ENCODE results near the gene MEF2A.
A peak's percentile ranks its signal among the peaks of the same experiment; 100 is the strongest.

The MEF2A gene

GRCh38 chr15:99562238-99562637 lies 3.5 kb upstream of the MEF2A start:
- DNase-seq (ENCODE audit: low spot score) = no peak
- no peak for FAIRE-seq

- FAIRE-seq (no peak), DNase-seq (ENCODE audit: low spot score) (peak; percentile 11)
These were observed 1.3 kb upstream of the MEF2A start for GRCh38 chr15:99564221-99565048.

DNA sequence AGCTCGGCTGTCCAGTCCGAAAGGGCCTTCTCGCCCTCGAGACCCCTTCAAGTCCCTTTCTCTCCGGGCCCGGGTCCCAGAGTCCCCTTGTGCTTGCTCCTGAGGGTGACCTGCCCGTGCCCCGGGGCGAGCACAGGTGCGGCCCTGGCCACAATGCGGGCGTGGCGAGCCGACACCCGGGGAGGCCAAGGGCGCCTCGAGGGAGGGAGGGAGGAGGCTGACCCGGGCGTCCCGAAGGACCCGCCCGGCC lies 810 bp upstream of the MEF2A start:
- no peak for FAIRE-seq
- no peak for DNase-seq (ENCODE audit: low spot score)

DNA sequence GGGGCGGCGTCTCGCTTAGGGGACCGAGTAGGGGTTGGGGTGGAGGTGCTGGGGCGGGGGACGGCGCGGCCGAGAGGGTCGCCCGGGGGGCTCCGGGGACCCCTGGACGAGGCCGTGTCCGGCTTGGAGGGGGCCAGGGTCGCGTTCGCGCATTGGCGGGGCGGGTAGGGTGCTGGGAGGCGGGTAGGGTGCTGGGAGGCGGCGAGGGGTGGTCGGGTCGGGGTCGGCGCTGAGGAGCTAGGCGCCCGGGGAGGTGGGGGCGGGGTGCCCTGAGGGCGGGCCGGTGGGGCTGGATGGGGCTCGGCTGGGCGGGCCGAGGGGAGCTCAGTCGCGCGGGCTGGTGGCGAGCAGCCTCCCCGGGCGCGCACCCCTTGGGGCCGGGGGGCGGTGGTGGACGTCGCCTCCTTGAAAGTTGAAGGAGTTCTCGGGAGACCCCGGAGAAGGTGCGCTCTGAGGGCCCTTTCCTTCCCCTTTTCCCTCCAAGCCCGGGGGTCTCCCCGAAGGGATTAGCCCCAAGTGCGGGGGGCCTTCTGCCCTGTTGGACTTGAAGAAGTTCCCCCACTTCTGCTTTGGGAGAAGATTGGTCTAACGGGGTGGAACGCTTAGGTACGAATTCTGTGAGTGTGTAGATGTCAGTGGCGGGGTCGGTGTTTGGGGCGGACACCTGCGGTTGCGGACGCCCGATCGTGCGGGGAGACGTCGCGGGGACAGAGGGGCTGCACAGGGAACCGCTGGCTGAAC lies 543 bp downstream of the MEF2A start:
- peak; percentile 36 for DNase-seq (ENCODE audit: low spot score)
- FAIRE-seq = no peak

DNA sequence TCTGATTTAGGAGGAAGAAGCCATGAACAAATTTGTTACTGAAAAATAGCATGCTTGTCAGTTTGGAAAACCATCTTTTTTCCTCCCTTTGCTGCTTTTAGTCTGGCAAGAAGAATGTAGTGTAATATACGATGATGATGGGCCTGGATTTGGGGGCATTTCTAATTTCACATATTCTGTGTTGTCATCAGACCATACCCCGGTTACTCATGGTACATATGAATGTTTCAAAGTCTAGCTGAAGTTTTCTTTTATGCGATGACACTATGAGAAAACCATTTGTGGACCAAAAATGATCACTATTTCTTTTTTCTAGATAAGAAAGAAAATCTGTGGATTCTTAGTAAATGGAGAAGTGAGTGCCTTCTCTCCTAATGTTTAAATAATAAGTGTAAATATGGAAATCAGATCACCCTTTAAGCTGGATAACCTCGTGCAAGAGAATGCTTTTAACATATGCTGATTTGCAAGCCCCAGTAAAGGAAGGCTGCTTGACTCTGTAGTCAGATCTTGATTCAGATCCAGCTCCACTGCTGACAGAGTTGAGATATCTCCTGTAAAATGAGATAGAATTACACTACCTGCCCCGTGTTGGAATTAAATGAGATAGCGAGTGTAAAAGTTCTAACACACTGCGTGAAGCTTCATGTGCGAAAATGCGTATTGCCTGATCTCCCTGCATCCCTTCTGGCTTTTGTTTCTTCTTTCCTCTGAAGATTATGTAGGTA lies 3.0 kb downstream of the MEF2A start:
- DNase-seq (ENCODE audit: low spot score) (no peak), FAIRE-seq (no peak)

- FAIRE-seq = no peak
These were observed 5.5 kb downstream of the MEF2A start for GRCh38 chr15:99571299-99571698.

GRCh38 chr15:99574048-99574447 lies 8.3 kb downstream of the MEF2A start:
- FAIRE-seq (no peak), DNase-seq (ENCODE audit: low spot score) (no peak)

More at GRCh38 chr15:99571299-99571698, 5.5 kb downstream of the MEF2A start:
- no peak for DNase-seq (ENCODE audit: low spot score)

- FAIRE-seq = no peak
- DNase-seq (ENCODE audit: low spot score) = no peak
These were observed 8.7 kb downstream of the MEF2A start for GRCh38 chr15:99574502-99574901.

DNA sequence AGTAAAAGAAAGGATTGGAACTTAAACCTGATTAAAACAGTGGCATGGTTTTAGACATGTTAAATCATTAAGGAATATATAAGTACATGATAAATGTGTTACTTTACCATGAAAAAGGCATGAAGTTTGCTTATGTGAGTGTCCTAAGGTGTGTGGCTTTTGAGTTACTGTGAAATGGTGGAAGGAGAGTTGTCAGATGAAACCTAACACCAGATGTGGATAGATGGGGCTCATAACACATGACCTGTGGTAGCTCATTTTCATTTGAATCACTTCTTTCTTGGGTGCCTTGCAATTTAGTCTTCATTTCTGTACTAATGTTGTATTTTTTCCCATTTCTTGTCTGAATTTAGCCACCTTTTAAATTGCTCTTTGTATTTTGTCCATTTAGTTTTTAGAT lies 13.0 kb downstream of the MEF2A start:
- no peak for DNase-seq (ENCODE audit: low spot score)
- FAIRE-seq = no peak

GRCh38 chr15:99580076-99580475 lies 14.3 kb downstream of the MEF2A start:
- FAIRE-seq (no peak), DNase-seq (ENCODE audit: low spot score) (no peak)

- FAIRE-seq (no peak), DNase-seq (ENCODE audit: low spot score) (no peak)
These were observed 16.8 kb downstream of the MEF2A start for GRCh38 chr15:99582508-99582960.

DNA sequence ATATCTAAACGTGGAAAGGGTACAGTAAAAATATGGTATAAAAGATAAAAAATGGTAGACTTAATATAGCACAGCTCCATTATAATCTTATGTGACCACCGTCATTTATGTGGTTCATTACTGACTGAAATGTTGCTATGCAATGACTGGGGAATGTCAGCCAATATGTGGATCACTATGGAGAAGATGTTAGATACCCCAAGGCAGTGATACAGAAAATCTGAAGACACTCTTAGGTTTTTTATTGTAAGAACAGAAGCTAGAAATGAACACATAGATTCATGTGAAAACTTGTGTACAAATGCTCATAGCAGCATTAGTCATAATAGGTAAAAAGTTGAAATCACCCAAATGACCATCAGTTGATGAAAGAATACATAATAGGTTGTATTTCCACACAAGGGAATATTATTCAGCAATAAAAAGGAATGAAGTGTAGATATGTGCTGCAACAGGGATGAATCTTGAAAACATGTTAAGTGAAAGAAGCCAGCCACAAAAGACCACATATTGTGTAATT lies 18.4 kb downstream of the MEF2A start:
- no peak for DNase-seq (ENCODE audit: low spot score)
- FAIRE-seq = no peak

GRCh38 chr15:99586121-99586520 lies 20.3 kb downstream of the MEF2A start:
- DNase-seq (ENCODE audit: low spot score) (no peak), FAIRE-seq (no peak)

DNA sequence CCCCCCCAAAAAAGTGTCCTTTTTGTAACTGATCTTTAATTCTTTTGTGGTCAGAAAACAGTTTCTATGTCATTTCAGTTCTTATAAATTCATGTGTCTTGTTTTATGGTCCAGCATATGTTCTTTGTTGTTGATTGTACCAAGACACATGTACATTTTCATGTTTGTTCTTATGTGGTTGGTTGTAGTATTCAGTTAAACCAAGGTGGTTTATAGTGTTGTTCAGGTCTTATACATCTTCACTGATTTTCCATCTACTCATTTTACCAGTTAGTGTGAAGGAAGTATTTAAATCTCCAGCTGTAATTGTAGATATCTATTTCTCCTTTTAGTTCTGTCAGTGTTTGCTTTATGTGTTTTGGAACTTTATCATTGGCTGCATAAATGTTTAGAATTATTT lies 24.0 kb downstream of the MEF2A start:
- no peak for FAIRE-seq
- DNase-seq (ENCODE audit: low spot score) = no peak

- no peak for DNase-seq (ENCODE audit: low spot score)
- no peak for FAIRE-seq
These were observed 25.3 kb downstream of the MEF2A start for GRCh38 chr15:99590913-99591646.

DNA sequence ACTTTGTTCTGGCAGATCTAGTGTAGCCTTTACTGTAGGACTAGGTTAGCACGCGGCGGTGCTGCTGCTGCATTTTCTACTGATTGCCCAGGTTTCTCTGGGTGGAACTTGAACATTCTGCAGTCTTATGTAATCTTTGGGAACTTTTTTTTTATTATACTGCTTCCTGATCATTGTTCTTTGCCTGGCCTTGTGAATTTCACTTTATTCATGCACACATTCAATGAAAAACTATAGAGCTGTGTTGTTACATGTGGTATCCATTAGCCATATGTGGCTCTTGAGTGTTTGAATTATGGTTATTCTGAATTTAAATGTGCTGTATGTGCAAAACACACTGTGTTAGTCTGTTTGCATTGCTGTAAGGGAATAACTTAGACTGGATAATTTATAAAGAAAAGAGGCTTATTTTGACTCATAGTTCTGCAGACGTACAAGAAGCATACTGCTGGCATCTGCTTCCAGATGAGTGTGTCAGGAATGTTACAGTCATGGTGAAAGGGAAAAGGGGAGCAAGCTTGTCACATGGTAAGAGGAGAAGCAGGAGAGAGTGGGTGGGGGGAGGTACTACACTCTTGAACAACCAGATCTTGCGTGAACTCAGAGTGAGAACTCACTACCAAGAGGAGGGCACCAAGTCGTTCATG lies 26.5 kb downstream of the MEF2A start:
- DNase-seq (ENCODE audit: low spot score) (no peak), FAIRE-seq (no peak)

DNA sequence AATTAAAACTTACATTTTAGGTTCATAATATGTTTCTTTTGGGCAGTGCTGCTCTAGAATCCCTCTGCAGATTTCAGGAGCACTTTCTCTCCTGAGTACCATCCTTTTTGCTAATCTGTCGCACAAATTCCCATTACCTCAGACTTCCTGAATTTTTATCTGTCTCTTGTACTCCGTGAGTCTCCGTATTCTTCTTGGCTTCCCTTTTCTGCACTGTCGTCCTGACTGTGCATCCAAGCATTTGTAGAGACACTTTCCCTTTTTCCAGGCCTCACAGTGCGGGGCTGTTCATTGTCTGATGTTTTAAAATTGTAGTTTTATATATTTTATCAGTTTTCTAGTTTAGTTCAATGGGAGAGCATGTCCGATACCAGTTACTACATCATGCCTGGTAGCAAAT lies 27.3 kb downstream of the MEF2A start:
- DNase-seq (ENCODE audit: low spot score) (no peak), FAIRE-seq (no peak)

GRCh38 chr15:99594916-99595315 lies 29.1 kb downstream of the MEF2A start:
- no peak for FAIRE-seq
- no peak for DNase-seq (ENCODE audit: low spot score)

- FAIRE-seq = no peak
- no peak for DNase-seq (ENCODE audit: low spot score)
These were observed 32.5 kb downstream of the MEF2A start for GRCh38 chr15:99598296-99598695.

- DNase-seq (ENCODE audit: low spot score) (no peak), FAIRE-seq (no peak)
These were observed 38.0 kb downstream of the MEF2A start for GRCh38 chr15:99603828-99604227.

DNA sequence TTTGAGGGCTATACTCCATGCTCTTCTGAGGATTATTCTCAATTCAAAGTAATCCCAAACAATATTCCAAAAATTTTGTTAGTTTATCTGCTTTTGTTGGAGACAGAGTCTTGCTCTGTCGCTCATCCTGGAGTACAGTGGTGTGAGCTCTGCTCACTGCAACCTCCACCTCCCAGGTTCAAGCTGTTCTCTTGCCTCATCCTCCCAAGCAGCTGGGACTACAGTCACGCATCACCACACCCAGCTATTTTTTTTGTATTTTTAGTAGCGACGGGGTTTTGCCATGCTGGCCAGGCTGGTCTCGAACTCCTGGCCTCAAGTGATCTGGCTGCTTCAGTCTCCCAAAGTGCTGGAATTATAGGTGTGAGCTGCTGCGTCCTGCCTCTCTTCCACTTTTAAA lies 39.1 kb downstream of the MEF2A start:
- FAIRE-seq (no peak), DNase-seq (ENCODE audit: low spot score) (no peak)
